ENCODE measurements around the gene LYPD6B.

LYPD6B gene, protein sequence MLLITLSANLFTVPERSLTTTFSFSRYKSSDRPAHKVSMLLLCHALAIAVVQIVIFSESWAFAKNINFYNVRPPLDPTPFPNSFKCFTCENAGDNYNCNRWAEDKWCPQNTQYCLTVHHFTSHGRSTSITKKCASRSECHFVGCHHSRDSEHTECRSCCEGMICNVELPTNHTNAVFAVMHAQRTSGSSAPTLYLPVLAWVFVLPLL

DNA sequence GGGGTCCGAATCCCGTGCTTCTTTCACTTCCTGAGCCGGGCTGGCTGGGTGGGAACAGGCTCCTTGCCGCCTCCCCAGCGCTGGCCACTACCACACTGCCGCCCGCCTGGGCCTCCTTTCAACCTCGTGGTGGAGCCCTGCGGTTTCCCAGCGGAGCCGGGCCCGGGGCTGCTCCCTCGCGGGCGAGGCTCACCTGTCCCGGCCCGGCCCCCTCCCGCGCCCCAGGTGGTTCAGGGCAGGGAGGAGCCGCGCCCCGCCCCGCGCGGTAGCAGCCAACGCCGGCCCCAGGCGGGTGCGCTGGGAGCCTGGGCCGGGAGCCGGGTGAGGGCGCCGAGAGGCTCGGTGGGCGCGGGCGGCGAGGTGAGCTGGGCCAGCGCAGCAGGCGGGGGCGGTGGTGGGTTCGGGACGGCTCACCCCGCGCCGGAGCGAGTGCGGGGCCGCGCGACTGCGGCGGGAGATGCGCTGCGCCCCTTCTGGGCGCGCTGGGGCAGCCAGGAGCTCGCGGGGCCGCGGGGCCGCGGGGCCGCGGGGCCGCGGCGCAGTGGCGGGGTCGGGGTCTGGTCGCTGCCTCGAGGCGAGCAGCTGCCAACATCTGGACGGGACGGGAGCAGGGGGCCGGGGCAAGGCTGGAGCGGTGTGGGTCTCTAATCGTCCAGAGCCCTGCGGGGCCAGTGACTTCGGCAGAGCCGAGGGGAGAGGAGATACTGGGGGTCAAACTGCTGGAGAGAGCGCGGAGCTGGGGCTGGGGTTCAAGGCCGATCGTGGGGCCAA lies at the start of gene LYPD6B:
TSS of gene LYPD6B (plus strand) at position 258 of the 771 bp plus-strand sequence. CDS start 92,250 bp downstream, outside the sequence.
- no peak for DNase-seq (ENCODE audit: low read depth)

DNA sequence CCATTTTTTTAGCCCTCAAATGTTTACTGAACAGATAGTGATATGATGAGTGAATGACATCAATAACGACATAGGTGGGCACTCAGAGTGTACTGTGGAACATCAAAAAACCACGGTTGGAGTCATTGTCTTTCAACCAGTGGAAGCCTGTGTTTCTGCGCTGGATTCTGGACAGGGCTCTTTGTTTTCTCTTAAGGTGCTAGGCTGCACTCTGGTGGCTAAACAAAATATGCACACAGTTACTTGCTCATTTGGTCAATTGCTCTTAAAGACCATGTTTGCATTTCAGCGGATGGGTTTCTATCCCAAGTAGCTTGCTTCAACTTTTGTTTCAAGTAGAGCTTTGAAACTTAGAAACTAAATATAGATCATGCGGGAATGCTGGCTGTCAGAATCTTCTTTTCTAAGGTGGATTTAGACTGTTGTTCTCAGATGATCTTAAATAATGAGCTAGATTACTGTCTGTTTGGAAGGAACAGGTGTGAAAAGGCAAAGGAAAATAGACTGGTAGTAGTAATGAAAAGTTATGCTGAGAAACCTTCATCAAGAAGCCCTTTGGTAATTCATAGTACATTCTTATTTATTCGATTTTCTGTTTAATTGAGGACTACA lies 48.5 kb upstream of the LYPD6B start:
- no peak for DNase-seq (ENCODE audit: low read depth)

DNA sequence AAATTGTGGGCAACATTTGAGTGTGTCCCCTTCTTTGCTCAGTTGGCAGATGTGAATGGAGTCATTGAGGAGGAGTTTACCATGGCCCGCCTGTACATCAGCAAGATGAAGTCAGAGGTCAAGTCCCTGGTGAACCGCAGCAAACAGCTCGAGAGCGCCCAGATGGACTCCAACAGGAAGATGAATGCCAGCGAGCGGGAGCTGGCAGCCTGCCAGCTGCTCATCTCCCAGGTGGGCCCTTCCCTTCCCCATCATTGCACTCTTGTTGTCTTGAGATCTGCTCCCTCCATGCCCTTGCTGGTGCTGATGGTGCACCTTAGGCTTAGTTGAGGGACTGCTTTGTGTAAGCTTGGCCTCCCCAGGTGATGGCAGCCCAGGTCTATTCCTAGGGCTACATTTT lies 47.5 kb upstream of the LYPD6B start:
- no peak for DNase-seq (ENCODE audit: low read depth)

DNA sequence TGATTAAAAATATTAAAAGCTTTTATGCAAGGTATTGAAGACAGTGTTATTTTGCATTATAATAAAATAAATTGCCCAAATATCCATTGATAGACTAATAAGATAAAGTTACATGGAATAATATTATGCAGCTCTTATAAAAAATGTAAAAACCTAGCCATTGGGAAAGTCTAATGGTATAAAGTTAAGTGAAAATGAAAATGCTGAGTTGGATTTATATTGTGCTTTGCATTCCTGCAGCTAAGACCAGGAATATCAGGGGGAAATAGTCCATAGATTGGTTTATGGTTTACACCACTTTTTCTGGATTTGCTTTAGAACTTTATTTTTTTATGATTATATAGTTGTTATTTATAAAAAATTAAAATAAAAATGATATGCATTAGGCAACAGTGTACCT lies 46.1 kb upstream of the LYPD6B start:
- DNase-seq (ENCODE audit: low read depth) = no peak

DNA sequence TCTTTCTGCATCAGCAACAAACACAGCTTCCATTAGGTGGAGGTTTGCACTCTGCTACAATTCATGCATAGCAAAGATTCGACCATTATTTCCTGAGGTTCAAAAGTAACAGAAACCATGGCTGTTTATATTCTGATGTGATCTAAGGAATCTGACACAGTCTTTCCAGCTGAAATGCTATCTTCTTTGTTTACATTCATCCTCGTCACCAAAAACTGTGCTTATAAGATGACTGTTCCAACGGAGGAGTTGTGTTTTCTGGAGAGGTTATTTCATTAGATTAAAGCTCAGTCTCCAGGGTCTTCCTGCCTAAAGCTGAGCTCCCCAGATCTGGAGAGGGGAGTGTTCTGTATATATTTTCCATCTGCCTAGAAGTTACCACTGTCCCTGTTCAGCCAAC lies 45.1 kb upstream of the LYPD6B start:
- DNase-seq (ENCODE audit: low read depth) = no peak

DNA sequence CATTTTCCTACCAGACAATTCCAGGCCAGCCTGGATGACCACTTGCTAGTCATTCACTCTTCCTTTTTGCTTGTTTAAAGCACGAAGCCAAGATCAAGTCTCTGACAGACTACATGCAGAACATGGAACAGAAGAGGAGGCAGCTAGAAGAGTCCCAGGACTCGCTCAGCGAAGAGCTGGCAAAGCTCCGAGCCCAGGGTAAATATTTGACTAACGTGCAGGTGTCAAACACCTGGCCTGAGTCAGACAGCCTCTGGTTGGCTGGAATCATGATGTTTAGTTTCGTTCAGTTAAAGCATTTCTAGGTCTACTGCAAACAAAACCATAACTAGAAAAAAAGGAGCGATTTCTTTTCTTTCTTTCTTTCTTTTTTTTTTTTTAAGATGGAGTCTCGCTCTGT lies 44.2 kb upstream of the LYPD6B start:
- DNase-seq (ENCODE audit: low read depth) = no peak

DNA sequence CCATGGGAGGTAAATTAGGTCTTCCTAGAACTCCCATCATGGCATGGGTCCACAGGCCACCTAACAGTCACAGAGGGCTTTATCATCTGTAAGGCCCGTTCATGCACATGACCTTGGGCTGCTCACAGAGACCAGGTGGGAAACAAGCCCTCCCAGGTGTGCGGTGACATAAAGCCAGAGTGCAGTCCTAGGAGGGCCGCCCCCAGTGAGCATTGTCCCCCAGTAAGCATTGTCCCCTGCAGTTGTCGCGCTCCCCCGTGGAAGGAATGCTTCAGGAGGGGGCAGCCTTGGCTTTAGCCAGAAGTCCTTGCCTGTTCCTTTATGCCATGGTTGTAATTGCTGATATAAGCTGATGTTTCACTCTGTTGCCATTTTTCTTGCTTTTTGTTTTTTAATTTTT lies 41.7 kb upstream of the LYPD6B start:
- no peak for DNase-seq (ENCODE audit: low read depth)

DNA sequence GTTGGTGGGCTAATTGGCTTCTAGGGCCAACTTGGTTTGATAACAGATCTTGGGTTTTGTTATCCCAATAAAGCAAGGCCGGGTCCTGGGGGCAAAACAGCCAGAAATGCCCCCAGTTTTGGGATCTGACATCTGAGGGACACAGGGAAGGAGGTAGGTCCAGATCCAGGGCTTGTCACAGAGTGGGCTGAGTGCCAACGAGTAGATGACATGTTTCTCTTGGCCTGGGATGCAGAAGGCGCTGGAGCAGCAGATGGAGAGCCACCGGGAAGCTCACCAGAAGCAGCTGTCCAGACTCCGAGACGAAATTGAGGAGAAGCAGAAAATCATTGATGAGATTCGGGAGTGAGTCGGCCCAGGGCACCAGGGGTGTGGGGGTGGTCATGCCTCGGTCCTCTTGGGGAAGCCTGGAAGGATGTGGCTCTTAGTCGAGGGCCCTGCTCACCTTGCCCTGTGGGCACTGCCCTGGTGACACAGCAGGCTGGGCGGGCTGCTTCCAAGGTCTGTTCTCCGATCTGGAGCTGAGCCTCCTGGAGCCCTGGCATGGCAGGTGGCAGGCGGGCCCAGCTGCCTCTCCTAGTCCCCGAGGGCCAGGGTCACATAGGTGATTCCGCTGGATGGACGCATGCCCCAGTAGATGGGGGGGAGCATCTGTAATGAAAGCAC lies 40.2 kb upstream of the LYPD6B start:
- no peak for DNase-seq (ENCODE audit: low read depth)

DNA sequence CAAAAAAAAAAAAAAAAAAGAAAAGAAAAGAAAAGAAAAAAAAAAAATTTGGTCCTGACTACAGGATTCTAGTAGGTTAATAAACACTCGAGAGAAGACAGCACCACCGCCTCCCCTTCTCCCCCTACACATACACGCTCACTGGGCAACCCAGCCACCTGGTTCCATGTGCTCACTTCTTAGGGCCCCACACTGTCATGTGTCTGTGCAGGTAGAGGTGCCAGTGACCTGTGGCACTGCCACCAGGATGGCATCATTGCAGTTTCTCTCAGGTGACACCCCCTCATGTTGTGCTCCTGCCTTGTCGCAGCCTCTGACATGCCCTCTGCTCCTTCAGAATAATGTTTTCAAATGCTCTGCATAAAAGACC lies 39.7 kb upstream of the LYPD6B start:
- DNase-seq (ENCODE audit: low read depth) = no peak

DNA sequence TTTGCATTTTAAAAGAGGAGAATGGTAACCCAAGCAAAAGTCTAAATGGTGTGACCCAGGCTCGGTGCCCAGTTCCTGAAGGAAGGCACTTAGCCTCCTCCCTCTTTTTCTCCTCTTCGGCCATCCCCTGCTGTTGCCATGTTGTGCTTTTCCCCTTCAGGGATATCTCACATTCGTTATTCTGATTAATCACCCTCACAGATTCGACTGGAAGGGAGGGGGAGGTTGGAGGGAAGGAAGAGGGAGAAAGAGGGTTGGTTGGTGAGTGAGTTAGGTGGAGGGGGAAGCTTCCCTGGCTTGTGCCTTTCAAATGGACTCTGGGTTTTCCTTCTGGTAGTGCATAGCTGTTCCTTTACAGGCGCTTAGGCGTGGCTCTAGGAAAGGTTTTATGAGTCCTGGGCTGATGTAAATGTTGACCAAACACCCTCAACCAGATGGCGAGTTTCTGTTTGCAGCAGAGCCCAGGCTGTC lies 39.0 kb upstream of the LYPD6B start:
- DNase-seq (ENCODE audit: low read depth) = no peak

DNA sequence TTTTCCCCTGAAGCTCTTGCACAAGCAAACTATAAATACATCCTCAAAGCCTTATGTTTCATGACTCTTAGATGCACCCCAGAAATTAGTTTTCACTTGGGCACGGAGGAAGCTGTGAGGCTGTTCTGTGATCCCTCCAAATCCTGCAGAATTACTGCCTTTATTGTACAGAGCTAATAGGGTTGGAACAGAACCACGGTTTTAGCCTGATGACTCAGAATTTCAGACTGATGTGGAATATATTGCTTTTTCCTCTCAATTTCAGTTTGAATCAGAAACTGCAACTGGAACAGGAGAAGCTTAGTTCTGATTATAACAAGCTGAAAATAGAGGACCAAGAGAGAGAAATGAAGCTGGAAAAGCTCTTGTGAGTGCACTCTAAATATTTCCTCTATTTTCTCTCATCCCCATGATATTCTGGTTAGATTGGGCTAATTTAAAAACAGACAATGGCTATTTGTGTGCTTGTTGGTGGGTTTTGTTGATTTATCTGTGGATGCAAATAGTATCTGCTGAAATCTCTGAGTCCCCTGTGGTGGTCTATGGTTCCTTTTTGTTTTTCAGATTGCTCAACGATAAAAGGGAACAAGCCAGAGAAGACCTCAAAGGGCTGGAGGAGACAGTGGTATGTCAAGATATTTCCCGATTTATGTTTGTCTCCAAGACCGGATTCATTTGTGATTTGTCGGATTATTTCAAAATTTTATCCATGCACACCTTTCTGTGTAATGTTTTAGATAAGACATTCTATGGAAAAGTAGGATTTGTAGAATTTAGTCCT lies 38.2 kb upstream of the LYPD6B start:
- DNase-seq (ENCODE audit: low read depth) = no peak

DNA sequence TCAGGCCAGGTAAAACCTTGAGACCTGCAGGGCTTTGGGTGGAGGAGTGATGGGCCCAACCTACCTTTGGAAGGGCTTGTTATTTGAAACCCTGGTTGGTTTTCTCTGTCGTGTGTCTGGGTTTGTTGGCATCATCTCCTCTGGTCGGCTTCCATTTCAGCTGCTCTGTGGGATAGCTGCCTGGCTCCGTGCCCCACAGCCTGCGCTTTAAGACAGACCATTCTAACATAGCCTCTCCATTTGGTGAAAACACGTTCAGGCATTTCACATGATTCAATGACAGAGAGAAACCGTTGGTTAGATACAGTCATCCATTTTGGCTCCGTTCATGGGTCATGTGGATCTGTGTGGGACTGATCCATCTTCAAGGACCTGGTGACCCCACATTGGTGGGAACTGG lies 37.0 kb upstream of the LYPD6B start:
- no peak for DNase-seq (ENCODE audit: low read depth)

DNA sequence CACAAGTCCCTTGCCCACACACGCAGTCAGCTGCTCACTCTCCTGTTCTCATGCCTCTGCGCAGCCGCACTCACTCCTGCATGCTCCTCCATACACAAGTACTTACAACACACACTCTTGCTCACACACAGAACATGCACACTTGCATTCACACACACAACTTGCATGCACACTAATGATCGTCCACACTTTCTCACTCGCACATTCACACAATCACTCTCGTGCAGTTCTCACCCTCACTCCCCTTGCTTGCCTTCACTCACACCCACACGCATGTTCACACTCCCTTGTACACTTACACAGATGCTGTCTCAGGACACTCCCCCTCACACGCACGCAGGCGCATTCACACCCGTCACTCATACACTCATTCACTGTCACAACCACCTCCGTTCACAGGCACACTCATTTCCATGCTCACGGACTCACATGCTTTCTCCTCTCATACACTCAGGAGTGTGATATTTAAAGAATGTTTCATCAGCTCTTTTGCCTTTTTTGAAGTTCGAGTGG lies 36.1 kb upstream of the LYPD6B start:
- no peak for DNase-seq (ENCODE audit: low read depth)

DNA sequence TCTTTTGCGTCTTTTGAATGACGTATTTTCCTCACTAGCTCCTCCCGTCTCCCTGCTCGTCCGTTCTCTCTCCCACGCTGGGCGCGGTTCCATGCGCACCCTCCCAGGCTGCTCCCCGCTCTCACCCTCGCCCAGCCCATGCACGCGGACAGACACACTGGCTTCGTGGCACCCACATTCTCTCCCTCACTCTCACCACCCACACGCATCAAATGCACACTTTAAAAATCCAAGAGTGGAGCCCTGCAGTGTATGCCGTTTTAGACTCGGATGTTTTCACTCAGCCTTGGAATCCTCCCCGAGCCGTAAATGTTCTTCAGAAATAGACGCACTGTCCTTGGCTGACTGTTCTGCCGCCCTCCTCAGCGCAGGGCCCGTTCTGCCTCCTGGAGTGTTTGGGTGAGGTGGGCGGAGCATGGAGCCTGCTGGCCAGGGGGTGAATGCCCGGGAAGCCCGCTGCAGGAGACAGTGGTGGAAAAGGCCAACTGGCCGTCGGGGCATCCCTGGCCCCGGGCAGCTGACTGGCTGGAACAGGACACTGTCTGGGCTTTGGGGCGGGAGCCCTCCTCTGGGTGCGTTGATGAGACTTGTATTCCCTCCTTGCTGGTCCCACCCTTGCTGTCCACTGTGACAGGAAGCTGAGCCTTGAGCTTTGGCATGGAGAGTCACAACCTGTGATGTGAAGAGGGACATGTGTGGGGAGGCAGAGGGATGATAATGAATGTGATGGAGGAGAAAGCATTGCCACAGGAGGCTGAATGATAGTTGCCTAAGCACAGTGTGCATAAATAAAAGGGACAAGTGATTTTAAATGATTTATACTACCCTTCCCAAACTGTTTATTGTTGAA lies 35.4 kb upstream of the LYPD6B start:
- DNase-seq (ENCODE audit: low read depth) = no peak

DNA sequence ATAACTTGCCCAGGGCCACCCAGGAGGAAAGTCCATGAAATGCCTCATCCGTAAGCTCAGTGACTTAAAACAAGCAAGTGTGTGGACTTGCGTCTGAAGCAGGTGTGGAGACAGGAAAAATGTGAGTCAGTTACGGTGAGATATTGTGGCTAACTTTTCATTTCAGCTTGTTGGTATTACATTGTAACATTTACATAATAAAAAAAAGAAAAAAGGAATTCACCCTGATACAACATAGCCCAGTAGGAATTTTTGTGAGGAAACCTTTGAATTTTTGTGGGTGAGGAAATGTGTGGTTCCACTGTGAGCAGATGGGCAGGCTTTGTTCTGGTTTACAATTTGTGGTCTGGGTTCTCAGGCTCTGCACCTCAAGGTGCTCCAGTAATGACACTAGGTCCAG lies 33.7 kb upstream of the LYPD6B start:
- DNase-seq (ENCODE audit: low read depth) = no peak

DNA sequence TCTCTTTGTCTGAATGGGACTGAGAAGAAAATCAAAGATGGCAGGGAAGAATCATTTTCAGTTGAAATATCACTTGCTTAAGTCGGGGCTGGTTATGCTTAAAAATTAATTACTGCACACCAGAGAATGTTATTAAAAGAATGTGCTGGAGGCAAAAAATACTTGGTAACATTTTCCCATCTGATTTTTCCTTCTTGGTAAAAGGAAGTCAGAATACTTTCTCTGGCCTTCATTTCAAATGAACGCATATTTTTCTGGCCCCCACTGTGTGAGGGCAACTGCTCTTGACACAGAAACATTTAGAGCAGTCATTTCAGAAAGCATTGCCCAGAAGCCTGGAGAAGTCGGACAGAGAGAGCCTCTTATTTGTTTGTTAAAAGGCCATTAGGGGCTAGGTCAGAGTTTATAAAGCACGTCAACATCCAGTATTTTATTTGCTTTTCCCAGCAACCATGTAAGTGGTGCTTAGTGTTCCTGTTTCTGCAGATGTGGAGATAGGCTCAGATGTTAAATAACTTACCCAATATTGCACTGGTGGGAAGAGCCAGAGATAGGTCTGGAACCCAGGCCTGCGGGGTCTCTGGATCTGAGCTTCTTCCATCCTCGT lies 32.9 kb upstream of the LYPD6B start:
- no peak for DNase-seq (ENCODE audit: low read depth)

DNA sequence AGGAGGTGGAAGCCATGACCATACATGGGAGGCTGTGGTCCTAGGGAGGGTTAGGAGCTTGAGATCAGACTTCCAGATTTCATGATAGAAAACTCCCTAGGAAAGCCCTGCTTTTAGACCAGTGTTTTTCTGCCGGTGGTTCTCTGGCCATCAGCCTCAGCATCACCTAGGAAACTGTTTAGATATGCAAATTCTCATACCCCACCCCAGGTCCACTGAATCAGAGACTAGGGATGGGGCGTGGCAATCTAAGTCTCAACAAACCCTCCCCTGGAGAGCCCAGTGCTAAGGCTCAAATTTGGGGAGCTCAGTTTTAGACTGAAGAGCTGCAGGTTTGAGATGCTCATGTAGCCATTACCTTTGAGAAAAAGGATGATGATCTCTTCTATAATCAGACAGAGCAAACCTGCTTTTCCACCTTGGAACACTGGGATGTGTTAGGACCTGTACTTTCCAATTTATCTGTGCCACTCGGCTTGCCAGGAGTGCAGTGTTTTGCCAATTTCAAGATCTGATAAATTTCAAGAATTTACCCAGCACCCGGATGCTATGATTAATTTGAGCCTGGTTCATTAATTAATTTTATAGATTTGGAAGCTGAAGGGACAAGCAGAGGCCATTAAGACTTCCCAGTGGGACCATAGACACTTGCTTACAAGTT lies 31.5 kb upstream of the LYPD6B start:
- no peak for DNase-seq (ENCODE audit: low read depth)

DNA sequence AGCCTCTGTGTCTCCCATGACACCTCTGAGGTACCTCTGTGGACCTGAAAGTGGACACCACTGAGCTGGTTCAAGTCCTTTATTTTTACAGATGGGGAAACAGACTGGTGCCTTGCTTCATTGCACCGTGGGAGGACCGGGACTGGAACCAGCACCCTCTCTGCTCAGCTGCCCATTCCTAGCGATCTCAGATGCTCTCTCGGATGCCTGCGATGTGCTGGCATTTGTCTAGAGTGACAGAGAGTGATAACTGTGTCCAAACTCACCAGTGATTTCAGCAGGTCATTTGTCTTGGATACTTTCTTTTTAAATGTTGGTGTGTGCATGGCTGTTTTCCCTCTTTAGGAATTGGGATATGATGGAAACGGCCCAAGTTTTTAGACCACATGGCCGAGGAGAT lies 30.1 kb upstream of the LYPD6B start:
- no peak for DNase-seq (ENCODE audit: low read depth)

DNA sequence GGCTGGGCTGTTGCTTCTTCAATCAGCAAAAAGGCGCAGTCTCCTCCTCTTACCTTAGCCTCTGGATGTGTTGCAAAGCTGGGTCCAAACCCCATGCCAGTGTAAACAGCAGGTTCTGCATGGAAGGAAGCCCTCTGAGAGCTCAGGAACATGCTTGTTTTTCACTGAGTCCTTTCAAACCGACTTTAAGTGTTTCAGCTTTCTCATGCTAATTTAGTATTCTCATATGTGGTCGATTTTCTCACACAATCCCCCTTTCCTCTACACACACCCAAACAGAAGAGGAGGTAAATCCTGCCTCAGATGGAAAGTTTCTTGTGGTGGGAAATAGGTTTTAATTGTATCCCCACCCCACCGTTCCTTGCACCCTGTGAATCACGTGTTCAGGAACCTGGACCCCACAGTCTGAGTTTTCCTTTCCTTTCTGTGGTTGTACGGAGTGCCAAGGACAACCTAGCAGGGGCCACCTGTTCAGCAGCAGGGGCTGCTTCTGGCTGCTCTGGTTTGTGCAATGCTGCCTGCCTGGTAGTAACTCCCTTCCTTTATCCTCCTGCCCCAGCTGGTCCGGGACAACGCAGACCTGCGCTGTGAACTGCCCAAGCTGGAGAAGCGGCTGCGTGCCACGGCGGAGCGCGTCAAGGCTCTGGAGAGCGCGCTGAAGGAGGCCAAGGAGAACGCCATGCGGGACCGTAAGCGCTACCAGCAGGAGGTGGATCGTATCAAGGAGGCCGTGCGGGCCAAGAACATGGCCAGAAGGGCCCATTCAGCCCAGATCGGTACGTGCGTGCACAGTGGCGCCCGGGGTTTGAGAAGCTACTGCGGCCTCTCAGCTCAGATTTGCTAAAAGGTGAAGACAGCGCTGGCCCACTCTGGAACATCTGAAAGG lies 28.7 kb upstream of the LYPD6B start:
- no peak for DNase-seq (ENCODE audit: low read depth)

Data from stimulated activated CD8-positive, alpha-beta memory T cell treated with anti-CD3 and anti-CD28 coated beads, Interleukin-4, amount 100 ng/mL, for 24 hours (primary cell).